ENCODE measurements around the gene MGST1. TPM values are rescaled to one million over a fixed set of nuclear protein-coding genes. Genes with fewer than 3 reads are reported as not detected.

MGST1 gene
- total and polyA plus RNA-seq, 2 experiments from 2014 or later = 122 to 1,022 TPM

GRCh38 chr12:16384732-16385131, 37.3 kb downstream of the MGST1 start:
- TF ChIP-seq EZH2 (IDR thresholded peaks at IDR 0.05; ENCODE audit: insufficient read depth, poor library complexity, severe bottlenecking) (no peak), EZH2phosphoT487 (IDR thresholded peaks at IDR 0.05; ENCODE audit: insufficient read depth, low read depth) (no peak)
- Histone ChIP-seq H3K27me3 (replicated peaks; ENCODE audit: insufficient read depth) (no peaks in the 10 kb centered on the region), H3K9me2 (ENCODE audit: insufficient read depth) (no peaks in the 10 kb centered on the region), H3K36me3 (ENCODE audit: low read depth) (no peaks in the 10 kb centered on the region), H3K9ac (no peak overlapping the region), H4K20me1 (ENCODE audit: insufficient read depth) (no peaks in the 10 kb centered on the region), H3K4me1 (ENCODE audit: insufficient read depth) (peaks cover 5% of the 10 kb centered on the region), H3K4me3 (no peak overlapping the region), H3K9me3 (ENCODE audit: low read depth) (no peaks in the 10 kb centered on the region), H3F3A (ENCODE audit: insufficient read depth) (peaks cover 1% of the 10 kb centered on the region; the same call in 1 of the 2 replicates), H3K27ac (no peak overlapping the region), H3K4me2 (ENCODE audit: unreplicated experiment) (no peak overlapping the region), H3K79me2 (ENCODE audit: insufficient read depth) (no peaks in the 10 kb centered on the region), H2AFZ (no peak overlapping the region)
- DNase-seq = no peak
- in situ Hi-C loops (cut with MboI) = no loop called here
- WGBS, 2 experiments (ENCODE audit: low coverage in 1 of 2, low lambda C conversion rate in 2 of 2, missing lambda C conversion rate in 2 of 2) = 97 to 98% methylated on average over 5 of the region's 5 CpGs

- in situ Hi-C loops (cut with MboI) = no loop called here
- Histone ChIP-seq H3K79me2 (ENCODE audit: insufficient read depth) (no peaks in the 10 kb centered on the region), H3K36me3 (ENCODE audit: low read depth) (no peaks in the 10 kb centered on the region), H3K9ac (peak overlapping the region; percentile 33), H3K4me3 (0 out of 2 replicates have a peak overlapping the region, but pooled peaks have one; percentile 31), H3K9me2 (ENCODE audit: insufficient read depth) (no peaks in the 10 kb centered on the region), H3F3A (ENCODE audit: insufficient read depth) (peaks cover 5% of the 10 kb centered on the region; the same call in 1 of the 2 replicates), H3K4me1 (ENCODE audit: insufficient read depth) (peaks cover 8% of the 10 kb centered on the region), H4K20me1 (ENCODE audit: insufficient read depth) (no peaks in the 10 kb centered on the region), H3K27ac (peak overlapping the region; percentile 3; the same call in 1 of the 2 replicates), H3K4me2 (ENCODE audit: unreplicated experiment) (peak overlapping the region; percentile 73), H2AFZ (peak overlapping the region; percentile 59), H3K9me3 (ENCODE audit: low read depth) (no peaks in the 10 kb centered on the region), H3K27me3 (replicated peaks; ENCODE audit: insufficient read depth) (no peaks in the 10 kb centered on the region)
- peak; percentile 81 for DNase-seq
- TF ChIP-seq EZH2 (IDR thresholded peaks at IDR 0.05; ENCODE audit: insufficient read depth, poor library complexity, severe bottlenecking) (no peak), EZH2phosphoT487 (IDR thresholded peaks at IDR 0.05; ENCODE audit: insufficient read depth, low read depth) (no peak)
- WGBS, 2 experiments (ENCODE audit: low coverage in 1 of 2, low lambda C conversion rate in 2 of 2, missing lambda C conversion rate in 2 of 2) = 13 to 14% methylated on average over 13 of the region's 13 CpGs
Observed at GRCh38 chr12:16385782-16386646, 38.6 kb downstream of the MGST1 start.

- no peak overlapping the region for H3K4me2 ChIP-seq (ENCODE audit: unreplicated experiment)
- H4K20me1 ChIP-seq (ENCODE audit: insufficient read depth) = no peaks in the 10 kb centered on the region
- peaks cover 8% of the 10 kb centered on the region for H3K4me1 ChIP-seq (ENCODE audit: insufficient read depth)
- H3K27me3 ChIP-seq (replicated peaks; ENCODE audit: insufficient read depth) = no peaks in the 10 kb centered on the region
- 97 to 98% methylated on average over 2 of the region's 2 CpGs for WGBS, 2 experiments (ENCODE audit: low coverage in 1 of 2, low lambda C conversion rate in 2 of 2, missing lambda C conversion rate in 2 of 2)
- H3K9me2 ChIP-seq (ENCODE audit: insufficient read depth) = no peaks in the 10 kb centered on the region
- no peak overlapping the region for H3K4me3 ChIP-seq
- in situ Hi-C loops (cut with MboI) = no loop called here
- H2AFZ ChIP-seq = no peak overlapping the region
- H3K9me3 ChIP-seq (ENCODE audit: low read depth) = no peaks in the 10 kb centered on the region
- TF ChIP-seq EZH2 (IDR thresholded peaks at IDR 0.05; ENCODE audit: insufficient read depth, poor library complexity, severe bottlenecking) (no peak), EZH2phosphoT487 (IDR thresholded peaks at IDR 0.05; ENCODE audit: insufficient read depth, low read depth) (no peak)
- H3K9ac ChIP-seq = no peak overlapping the region
- no peaks in the 10 kb centered on the region; the same call in 1 of the 2 replicates for H3K36me3 ChIP-seq (ENCODE audit: low read depth)
- H3K27ac ChIP-seq = no peak overlapping the region
- no peaks in the 10 kb centered on the region for H3K79me2 ChIP-seq (ENCODE audit: insufficient read depth)
- H3F3A ChIP-seq (ENCODE audit: insufficient read depth) = peaks cover 5% of the 10 kb centered on the region; the same call in 1 of the 2 replicates
- DNase-seq = no peak
Observed at GRCh38 chr12:16387919-16388318, 40.5 kb downstream of the MGST1 start.

GRCh38 chr12:16389594-16389993, 42.1 kb downstream of the MGST1 start:
- H3K9me2 ChIP-seq (ENCODE audit: insufficient read depth) = no peaks in the 10 kb centered on the region
- H3K4me1 ChIP-seq (ENCODE audit: insufficient read depth) = peaks cover 8% of the 10 kb centered on the region
- no peaks in the 10 kb centered on the region for H3K79me2 ChIP-seq (ENCODE audit: insufficient read depth)
- H3K36me3 ChIP-seq (ENCODE audit: low read depth) = no peaks in the 10 kb centered on the region; the same call in 1 of the 2 replicates
- H3K4me2 ChIP-seq (ENCODE audit: unreplicated experiment) = no peak overlapping the region
- WGBS, 2 experiments (ENCODE audit: low coverage in 1 of 2, low lambda C conversion rate in 2 of 2, missing lambda C conversion rate in 2 of 2) = 54 to 55% methylated on average over 4 of the region's 4 CpGs
- peaks cover 5% of the 10 kb centered on the region; the same call in 1 of the 2 replicates for H3F3A ChIP-seq (ENCODE audit: insufficient read depth)
- H3K9ac ChIP-seq = no peak overlapping the region
- H2AFZ ChIP-seq = no peak overlapping the region
- no peak overlapping the region for H3K4me3 ChIP-seq
- TF ChIP-seq EZH2 (IDR thresholded peaks at IDR 0.05; ENCODE audit: insufficient read depth, poor library complexity, severe bottlenecking) = no peak
- no peak for TF ChIP-seq EZH2phosphoT487 (IDR thresholded peaks at IDR 0.05; ENCODE audit: insufficient read depth, low read depth)
- no peaks in the 10 kb centered on the region for H3K9me3 ChIP-seq (ENCODE audit: low read depth)
- no peaks in the 10 kb centered on the region for H3K27me3 ChIP-seq (replicated peaks; ENCODE audit: insufficient read depth)
- in situ Hi-C loops (cut with MboI) = no loop called here
- peak; percentile 85 for DNase-seq
- no peaks in the 10 kb centered on the region for H4K20me1 ChIP-seq (ENCODE audit: insufficient read depth)
- H3K27ac ChIP-seq = no peak overlapping the region

All from GM23248 (cell line).